Liver (tissue), 3 donors: ENCODE results near the gene RBM20.

Experiments
- CTCF ChIP-seq: fragments of 150-350 bp; IDR thresholded peaks from 2 replicates; pipeline ENCODE4 v1.5.1; 2017; ENCODE audit warnings: improper control_type of control experiment, low read depth, low read length; ENCODE audit not compliant: missing input control
- MAX ChIP-seq: IDR thresholded peaks from 2 replicates; pipeline ENCODE4 v1.6.1; 2016; ENCODE audit warnings: antibody characterized with exemption
- RAD21 ChIP-seq, 2 donors: IDR thresholded peaks; 2 replicates each; pipeline ENCODE4 v1.6.1; 2016; ENCODE audit warnings: antibody characterized with exemption in 2 of 2, mild to moderate bottlenecking in 2 of 2
- YY1 ChIP-seq: IDR thresholded peaks from 2 replicates; pipeline ENCODE4 v1.6.1; 2016; ENCODE audit warnings: antibody characterized with exemption, mild to moderate bottlenecking
- donor health status: healthy.
- donor health status: healthy.

- TF ChIP-seq MAX (no peak), CTCF (no peak), RAD21 (IDR thresholded peaks at IDR 0.05) (no peak), YY1 (no peak)
Observed at GRCh38 chr10:110867807-110868465, 223.8 kb downstream of the RBM20 start.
